D721Med (cell line): Measurements from ENCODE around the gene SYNE2.
"Not testable (repeated sequence)": the region's sequence is repeated elsewhere in the genome, so short reads cannot be mapped to it uniquely, and the experiment has no call there.

Experiments used
- DNase-seq: peaks from one replicate; pipeline ENCODE4 v3.0.0; 2011; ENCODE audit warnings: low spot score; ENCODE audit not compliant: insufficient read length
- FAIRE-seq: peaks from 2 replicates; lab custom pipeline; 2011; peaks lifted over from hg19 to GRCh38; lab: Jason Lieb, UNC
- CTCF ChIP-seq: IDR thresholded peaks from 2 replicates; pipeline ENCODE4 v1.5.1; 2012; ENCODE audit warnings: mild to moderate bottlenecking, control low read depth; ENCODE audit not compliant: insufficient read depth; ENCODE audit errors: missing control alignments

Gene SYNE2

GRCh38 chr14:63863004-63863403 lies 10.2 kb downstream of the SYNE2 start:
- DNase-seq = no peak
- FAIRE-seq = no peak
- no peak for TF ChIP-seq CTCF

GRCh38 chr14:63864775-63865174 lies 12.0 kb downstream of the SYNE2 start:
- FAIRE-seq = peak; percentile 77
- not testable (repeated sequence) for DNase-seq

GRCh38 chr14:63867933-63868921 lies 15.4 kb downstream of the SYNE2 start:
- TF ChIP-seq CTCF = no peak
- DNase-seq (no peak), FAIRE-seq (no peak)

- FAIRE-seq = peak; percentile 87
- DNase-seq = not testable (repeated sequence)
These were observed 17.3 kb downstream of the SYNE2 start for GRCh38 chr14:63869940-63870752.

GRCh38 chr14:63870753-63871037 lies 17.9 kb downstream of the SYNE2 start:
- FAIRE-seq, DNase-seq: not testable (repeated sequence)

GRCh38 chr14:63874223-63874622 lies 21.4 kb downstream of the SYNE2 start:
- no peak for FAIRE-seq
- DNase-seq = no peak
- TF ChIP-seq CTCF = no peak

- no peak for DNase-seq
- FAIRE-seq = no peak
These were observed 22.5 kb downstream of the SYNE2 start for GRCh38 chr14:63875311-63875710.

GRCh38 chr14:63877550-63877939 lies 24.7 kb downstream of the SYNE2 start:
- DNase-seq (no peak), FAIRE-seq (no peak)
- no peak for TF ChIP-seq CTCF

More at GRCh38 chr14:63875311-63875710, 22.5 kb downstream of the SYNE2 start:
- no peak for TF ChIP-seq CTCF
